Stimulated activated CD8-positive, alpha-beta memory T cell treated with anti-CD3 and anti-CD28 coated beads, Interleukin-7, amount 100 ng/mL, for 1 hour (primary cell): ENCODE results near the gene TYMS.

Source experiments
- DNase-seq, 2 donors: peaks; one replicate each; pipeline ENCODE4 v3.0.0-alpha.2; 2020; ENCODE audit warnings: low read depth in 2 of 2

TYMS gene

GRCh38 chr18:657311-658000 is at the start of gene TYMS:
TYMS (plus strand) TSS chr18:657653; CDS start chr18:657743, 90 bp downstream.
- no peak for DNase-seq

DNA sequence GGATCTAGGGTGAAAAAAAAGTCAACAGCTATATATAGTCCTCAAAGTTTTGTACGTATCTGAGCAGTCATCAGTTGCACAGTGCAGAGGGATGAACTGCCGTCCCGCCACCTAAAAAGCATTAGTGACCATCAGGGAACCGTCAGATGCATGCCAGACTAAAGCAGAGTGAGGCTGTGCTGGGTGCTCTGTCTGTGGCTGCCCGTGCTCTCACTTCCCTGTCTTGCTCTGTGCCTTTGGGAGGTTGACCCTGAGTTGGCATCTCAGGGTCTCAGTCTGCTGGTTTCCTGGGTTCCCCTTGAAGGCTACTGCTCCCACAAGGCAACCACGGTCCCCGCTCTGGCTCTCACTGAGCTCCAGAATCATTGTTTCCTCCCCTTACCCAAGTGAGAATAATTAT is 49.5 kb upstream of the TYMS start:
- no peak for DNase-seq

DNA sequence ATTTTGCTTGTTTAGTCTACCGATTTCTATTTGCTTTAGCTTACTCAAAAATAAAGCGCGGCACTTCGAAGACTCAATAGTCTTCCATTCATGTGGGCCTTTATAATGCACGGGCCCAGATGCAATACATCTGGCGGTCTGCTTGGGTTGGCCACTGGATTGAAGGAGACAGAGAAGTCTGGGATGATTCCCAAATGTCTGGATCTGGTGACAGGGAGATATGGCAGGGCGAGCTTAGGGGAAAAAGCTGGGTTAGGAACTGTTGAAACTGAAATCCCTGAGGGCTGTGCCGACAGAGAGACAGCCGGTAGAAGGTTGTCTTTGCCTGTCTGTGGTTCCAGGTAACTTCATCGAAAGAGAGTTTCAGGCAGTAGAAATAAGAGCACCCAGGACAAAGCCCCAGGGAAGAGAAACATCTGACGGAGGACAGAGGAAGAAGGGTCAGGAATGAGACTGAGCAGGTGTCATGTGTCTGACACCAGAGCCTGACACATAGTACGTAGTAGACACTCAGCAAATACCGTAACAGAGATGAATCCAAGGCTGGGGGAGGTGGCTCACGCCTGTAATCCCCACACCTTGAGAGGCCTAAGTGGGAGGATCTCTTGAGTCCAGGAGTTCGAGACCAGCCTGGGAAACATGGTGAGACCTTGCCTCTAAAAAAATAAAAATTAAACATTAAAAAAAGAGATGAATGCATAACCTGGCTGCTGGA is 47.1 kb upstream of the TYMS start:
- DNase-seq, result no peak

DNA sequence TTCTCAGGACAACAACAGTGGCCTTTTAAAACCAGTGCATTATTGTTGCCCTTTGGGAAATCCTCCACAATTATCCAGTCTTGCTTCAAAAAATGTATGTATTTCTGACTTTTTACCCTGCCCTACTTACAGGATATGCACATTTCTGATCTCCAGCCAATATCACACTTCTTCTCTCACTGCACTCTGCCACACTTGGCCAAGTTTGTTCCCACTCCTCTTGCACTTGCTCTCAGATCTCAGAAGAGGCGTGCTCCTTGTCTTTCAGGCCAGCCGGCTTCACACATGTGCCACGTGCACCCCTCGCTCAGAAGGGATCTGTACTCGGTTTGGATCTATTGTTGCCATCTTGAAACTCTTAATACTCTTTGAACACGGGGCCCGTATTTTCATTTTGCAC is 45.3 kb upstream of the TYMS start:
- DNase-seq, result no peak

GRCh38 chr18:614193-614592 is 43.3 kb upstream of the TYMS start:
- no peak for DNase-seq

- no peak for DNase-seq
Observed at GRCh38 chr18:615092-615521, 42.3 kb upstream of the TYMS start.

DNA sequence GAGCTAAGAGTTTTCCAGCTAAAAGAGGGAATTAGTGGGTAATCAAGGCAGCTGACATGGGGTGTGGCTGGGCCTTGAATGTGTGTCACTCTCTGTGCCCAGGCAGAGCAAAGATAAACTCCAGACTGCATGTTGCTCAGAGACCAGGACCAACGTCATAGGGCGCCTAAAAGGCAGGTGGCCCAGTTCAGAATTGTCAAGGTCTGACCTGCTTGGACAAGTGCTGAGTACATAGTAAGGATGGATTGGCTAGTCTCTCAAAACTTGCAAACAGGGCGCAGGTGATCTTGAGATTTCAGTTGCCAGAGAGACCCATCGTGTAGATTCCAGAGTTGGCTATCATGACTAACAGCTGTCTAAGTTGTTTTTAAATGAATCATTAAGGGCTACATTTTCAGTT is 41.7 kb upstream of the TYMS start:
- no peak for DNase-seq

DNA sequence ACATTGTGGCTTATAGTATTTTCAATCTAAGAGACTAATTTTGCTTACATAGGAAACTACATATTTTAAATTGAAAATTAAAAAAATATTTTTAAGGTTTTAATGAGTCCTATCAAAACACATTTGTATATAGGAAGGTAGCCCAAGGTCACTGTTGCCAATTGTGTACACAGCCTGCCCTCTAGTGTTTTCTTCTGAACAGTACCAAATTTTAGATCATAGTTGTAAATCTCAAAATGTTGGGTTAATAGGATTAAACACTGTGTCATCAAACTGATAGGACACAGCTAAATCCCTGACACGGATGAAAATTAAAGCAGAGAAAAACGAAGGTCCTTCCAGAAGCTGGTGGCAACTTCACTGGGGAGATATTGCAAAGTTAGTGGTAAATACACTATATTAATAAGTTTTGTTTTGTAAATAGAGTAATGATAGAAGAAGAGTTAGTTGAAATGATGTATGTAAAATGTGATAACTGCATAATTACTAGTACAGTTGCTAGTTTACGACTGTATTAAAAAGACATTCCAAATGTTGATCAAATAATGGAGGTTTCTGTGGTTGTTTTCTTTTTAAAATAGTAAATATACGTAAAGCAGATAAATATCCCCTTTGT is 41.0 kb upstream of the TYMS start:
- no peak for DNase-seq

DNA sequence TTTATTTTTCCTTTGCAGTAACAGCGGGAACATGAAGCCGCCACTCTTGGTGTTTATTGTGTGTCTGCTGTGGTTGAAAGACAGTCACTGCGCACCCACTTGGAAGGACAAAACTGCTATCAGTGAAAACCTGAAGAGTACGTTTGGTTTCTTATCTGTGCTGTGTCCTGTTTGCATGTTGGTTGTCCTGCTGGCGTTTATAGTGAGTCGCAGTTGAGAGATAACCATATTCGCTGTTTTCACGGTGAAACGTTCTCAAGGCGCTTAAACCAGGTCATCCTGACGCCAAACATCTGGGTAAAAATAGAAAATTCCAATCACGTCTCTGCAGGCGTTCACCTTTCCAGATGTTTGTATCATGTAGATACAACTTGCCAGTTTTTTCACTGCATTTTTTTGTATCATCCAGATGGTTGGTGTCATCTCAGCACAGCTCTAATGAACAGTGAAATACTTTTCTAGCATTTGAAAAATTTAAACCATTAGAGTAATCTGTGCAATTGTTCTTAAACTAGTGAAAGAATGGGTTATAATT is 39.4 kb upstream of the TYMS start:
- DNase-seq, result no peak

DNA sequence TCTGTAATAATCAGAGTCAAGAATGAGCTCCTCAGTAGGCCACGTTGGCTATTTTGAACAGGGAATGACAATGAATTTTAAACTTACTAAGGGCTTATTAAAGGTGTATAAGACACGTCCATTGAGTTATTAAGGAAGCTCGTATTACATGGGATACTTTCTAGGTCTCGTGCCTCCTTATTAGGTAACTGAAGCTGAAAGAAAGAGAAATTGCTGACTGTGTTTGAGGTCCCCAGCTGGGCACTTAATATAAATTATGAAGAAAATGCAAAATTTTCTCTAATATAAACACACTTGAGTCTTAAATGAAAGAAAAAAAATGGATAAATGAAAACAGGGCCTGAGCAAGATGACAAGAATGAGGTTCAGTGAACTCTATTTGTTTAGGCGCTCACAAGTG is 38.8 kb upstream of the TYMS start:
- DNase-seq, result no peak

- no peak for DNase-seq
Observed at GRCh38 chr18:621291-622043, 36.0 kb upstream of the TYMS start.

DNA sequence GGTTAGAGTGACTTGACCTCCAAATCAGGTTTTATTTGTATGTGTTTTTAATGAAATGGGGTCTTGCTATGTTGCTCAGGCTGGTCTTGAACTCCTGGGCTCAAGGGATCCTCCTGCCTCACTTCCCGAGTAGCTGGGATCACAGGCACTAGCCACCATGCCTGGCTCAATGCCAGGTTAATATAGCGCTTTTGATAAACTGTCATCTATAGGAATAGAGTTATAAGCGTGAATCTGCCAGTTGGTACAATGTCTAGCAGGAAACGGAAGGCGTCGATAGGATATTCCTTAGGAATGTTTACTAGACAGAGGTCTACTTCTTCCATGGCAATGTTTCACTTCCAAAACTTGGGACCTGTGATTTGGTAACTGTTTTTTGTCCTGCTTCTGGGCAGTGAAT is 35.2 kb upstream of the TYMS start:
- DNase-seq, result no peak

- peak in 1 of 2 donors; percentile 35 for DNase-seq
Observed at GRCh38 chr18:623761-624620, 33.5 kb upstream of the TYMS start.

DNA sequence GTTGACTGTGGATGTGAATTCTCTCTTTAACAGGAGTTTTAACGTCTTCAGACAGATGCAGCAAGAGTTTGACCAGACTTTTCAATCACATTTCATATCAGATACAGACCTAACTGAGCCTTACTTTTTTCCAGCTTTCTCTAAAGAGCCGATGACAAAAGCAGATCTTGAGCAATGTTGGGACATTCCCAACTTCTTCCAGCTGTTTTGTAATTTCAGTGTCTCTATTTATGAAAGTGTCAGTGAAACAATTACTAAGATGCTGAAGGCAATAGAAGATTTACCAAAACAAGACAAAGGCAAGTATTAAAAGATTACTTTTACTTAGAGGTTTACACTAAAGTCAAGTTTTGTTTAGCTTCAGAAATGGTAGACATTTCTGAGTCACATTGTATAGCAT is 30.2 kb upstream of the TYMS start:
- no peak for DNase-seq

GRCh38 chr18:629269-630150 is 27.9 kb upstream of the TYMS start:
- no peak for DNase-seq

- DNase-seq, result no peak
Observed at GRCh38 chr18:631560-631959, 25.9 kb upstream of the TYMS start.

GRCh38 chr18:634551-635045 is 22.9 kb upstream of the TYMS start:
- no peak for DNase-seq

GRCh38 chr18:635171-635570 is 22.3 kb upstream of the TYMS start:
- DNase-seq, result no peak

GRCh38 chr18:641224-641623 is 16.2 kb upstream of the TYMS start:
- DNase-seq, result no peak
